Erythroblast (primary cell): ENCODE data around the gene SALL3.
"Not testable (repeated sequence)": the region's sequence is repeated elsewhere in the genome, so short reads cannot be mapped to it uniquely, and the experiment has no call there.

Experiments
- DNase-seq, 2 experiments: peaks; one replicate each; lab custom pipeline; 2025; lab: John Stamatoyannopoulos, UW
- GATA1 ChIP-seq: IDR thresholded peaks from 2 replicates; pipeline ENCODE4 v1.6.1; 2011; ENCODE audit warnings: low read depth, mild to moderate bottlenecking, control low read depth, low read length, moderate library complexity
- POLR2A ChIP-seq: IDR thresholded peaks from 2 replicates; pipeline ENCODE4 v1.6.1; 2011; ENCODE audit warnings: mild to moderate bottlenecking, low read length

The SALL3 gene

GRCh38 chr18:78950386-78950785 lies 29.2 kb upstream of the SALL3 start:
- DNase-seq, result no peak
- TF ChIP-seq GATA1 (no peak), POLR2A (no peak)

- TF ChIP-seq GATA1 (no peak), POLR2A (no peak)
Observed at GRCh38 chr18:78953566-78953965, 26.1 kb upstream of the SALL3 start.

GRCh38 chr18:78955051-78955450 lies 24.6 kb upstream of the SALL3 start:
- TF ChIP-seq GATA1, result no peak
- TF ChIP-seq POLR2A, result no peak
- DNase-seq, result no peak

More at GRCh38 chr18:78953566-78953965, 26.1 kb upstream of the SALL3 start:
- no peak for DNase-seq

- TF ChIP-seq POLR2A (no peak), GATA1 (no peak)
- DNase-seq, result no peak
Observed at GRCh38 chr18:78957140-78957539, 22.5 kb upstream of the SALL3 start.

GRCh38 chr18:78960709-78961108 lies 18.9 kb upstream of the SALL3 start:
- no peak for DNase-seq
- TF ChIP-seq GATA1 (no peak), POLR2A (no peak)

- TF ChIP-seq POLR2A (no peak), GATA1 (no peak)
- no peak for DNase-seq
Observed at GRCh38 chr18:78962098-78962497, 17.5 kb upstream of the SALL3 start.

- not testable (repeated sequence) for DNase-seq
Observed at GRCh38 chr18:78964727-78965126, 14.9 kb upstream of the SALL3 start.

GRCh38 chr18:78965260-78965659 lies 14.4 kb upstream of the SALL3 start:
- no peak for TF ChIP-seq POLR2A
- no peak for TF ChIP-seq GATA1
- no peak for DNase-seq

GRCh38 chr18:78965917-78966792 lies 13.5 kb upstream of the SALL3 start:
- DNase-seq, result no peak
- TF ChIP-seq GATA1 (no peak), POLR2A (no peak)

GRCh38 chr18:78966793-78967106 lies 12.9 kb upstream of the SALL3 start:
- TF ChIP-seq GATA1, result no peak
- TF ChIP-seq POLR2A, result no peak
- DNase-seq, result no peak

GRCh38 chr18:78967692-78968091 lies 11.9 kb upstream of the SALL3 start:
- no peak for DNase-seq
- TF ChIP-seq POLR2A (no peak), GATA1 (no peak)

- TF ChIP-seq GATA1 (no peak), POLR2A (no peak)
- no peak for DNase-seq
Observed at GRCh38 chr18:78969574-78970315, 9.9 kb upstream of the SALL3 start.

- TF ChIP-seq GATA1 (no peak), POLR2A (no peak)
- DNase-seq, result no peak
Observed at GRCh38 chr18:78970774-78971333, 8.8 kb upstream of the SALL3 start.

- no peak for DNase-seq
- TF ChIP-seq POLR2A, result no peak
- no peak for TF ChIP-seq GATA1
Observed at GRCh38 chr18:78971511-78972245, 7.9 kb upstream of the SALL3 start.
